HG02885 (cell line): ENCODE results near the gene CHIT1.
"Not testable (repeated sequence)": the region's sequence is repeated elsewhere in the genome, so short reads cannot be mapped to it uniquely, and the experiment has no call there.

Source experiments
- ATAC-seq: cut with Tn5 transposase; IDR thresholded peaks from one replicate; pipeline ENCODE4 v1.9.1; 2021; ENCODE audit warnings: mild to moderate bottlenecking; ENCODE audit not compliant: unreplicated experiment, poor library complexity

The CHIT1 gene

GRCh38 chr1:203267347-203267846 is 37.9 kb upstream of the CHIT1 start:
- ATAC-seq: peak; percentile 62

GRCh38 chr1:203266140-203266539 is 36.7 kb upstream of the CHIT1 start:
- not testable (repeated sequence) for ATAC-seq

GRCh38 chr1:203265541-203265940 is 36.1 kb upstream of the CHIT1 start:
- ATAC-seq: no peak

- no peak for ATAC-seq
These were observed 34.6 kb upstream of the CHIT1 start for GRCh38 chr1:203264052-203264501.

- no peak for ATAC-seq
These were observed 34.0 kb upstream of the CHIT1 start for GRCh38 chr1:203263496-203263895.

- ATAC-seq: not testable (repeated sequence)
These were observed 27.2 kb upstream of the CHIT1 start for GRCh38 chr1:203256636-203257035.

- not testable (repeated sequence) for ATAC-seq
These were observed 25.3 kb upstream of the CHIT1 start for GRCh38 chr1:203254782-203255181.

- no peak for ATAC-seq
These were observed 23.2 kb upstream of the CHIT1 start for GRCh38 chr1:203252678-203253077.

GRCh38 chr1:203251466-203251865 is 22.0 kb upstream of the CHIT1 start:
- no peak for ATAC-seq

- no peak for ATAC-seq
These were observed 21.4 kb upstream of the CHIT1 start for GRCh38 chr1:203250911-203251310.

GRCh38 chr1:203244776-203245175 is 15.3 kb upstream of the CHIT1 start:
- no peak for ATAC-seq

GRCh38 chr1:203241708-203242107 is 12.2 kb upstream of the CHIT1 start:
- ATAC-seq: not testable (repeated sequence)

GRCh38 chr1:203239526-203240305 is 10.2 kb upstream of the CHIT1 start:
- no peak for ATAC-seq

- ATAC-seq: no peak
These were observed 9.6 kb upstream of the CHIT1 start for GRCh38 chr1:203239081-203239480.

GRCh38 chr1:203238535-203238934 is 9.1 kb upstream of the CHIT1 start:
- ATAC-seq: no peak

GRCh38 chr1:203234901-203235300 is 5.4 kb upstream of the CHIT1 start:
- ATAC-seq: not testable (repeated sequence)

GRCh38 chr1:203228670-203229069 is 803 bp downstream of the CHIT1 start:
- ATAC-seq: no peak

GRCh38 chr1:203227371-203228083 is 1.9 kb downstream of the CHIT1 start:
- no peak for ATAC-seq

- ATAC-seq: no peak
These were observed 4.4 kb downstream of the CHIT1 start for GRCh38 chr1:203225071-203225470.

- ATAC-seq: no peak
These were observed 6.3 kb downstream of the CHIT1 start for GRCh38 chr1:203223012-203223775.

- ATAC-seq: no peak
These were observed 9.5 kb downstream of the CHIT1 start for GRCh38 chr1:203219934-203220333.
